ENCODE measurements around the gene EAPP. TPM values are rescaled to one million over a fixed set of nuclear protein-coding genes. Genes with fewer than 3 reads are reported as not detected.
"Not testable (repeated sequence)": the region's sequence is repeated elsewhere in the genome, so short reads cannot be mapped to it uniquely, and the experiment has no call there.

Gene EAPP
- total RNA-seq = 10 to 100 TPM; 74.9 to 77.5 TPM
- 100 to 1,000 TPM; 101 to 115 (median 107) TPM for polyA plus RNA-seq
- 48.9 to 73.3 (median 61.5) reads per million in 6 experiments for total RNA-seq

- peaks cover 0 to 23% (median 0%) of the 10 kb centered on the region in 3 donors for H3K36me3 Mint-ChIP-seq
- H3K27me3 Mint-ChIP-seq = no peaks in the 10 kb centered on the region
- peak within 1 kb of the TSS; percentile 93 to 100 (median 98) for H3K4me3 Mint-ChIP-seq
- peak; percentile 97 for ATAC-seq
- H3K4me1 Mint-ChIP-seq = peaks cover 5 to 36% (median 24%) of the 10 kb centered on the region in 4 donors
- peak within 1 kb of the TSS; percentile 95 to 100 (median 99) for H3K27ac Mint-ChIP-seq
- H3K9me3 Mint-ChIP-seq = no peaks in the 10 kb centered on the region
- POLR2A ChIA-PET = interaction anchor here (0.6 to 1.1 kb wide), 2 partner anchors 11 to 1287 kb away, joined by 3 read pairs; no protein-coding TSS in a partner anchor
- peak; percentile 90 to 98 (median 93) for DNase-seq
These were observed at the start of gene EAPP for GRCh38 chr14:34539407-34540180. Gene EAPP (minus strand): TSS chr14:34539701. CDS start chr14:34539628, 73 bp downstream.

- Mint-ChIP-seq H3K36me3 (peaks cover 0 to 89% (median 21%) of the 10 kb centered on the region in 3 donors), H3K27me3 (no peaks in the 10 kb centered on the region), H3K27ac (peak overlapping the region in 3 of 10 donors; percentile 11 to 66 (median 29)), H3K4me1 (peaks cover 0 to 6% (median under 1%) of the 10 kb centered on the region in 4 donors), H3K9me3 (no peaks in the 10 kb centered on the region), H3K4me3 (no peak overlapping the region)
- ATAC-seq (no peak), DNase-seq (no peak)
- POLR2A ChIA-PET = no interaction called here
These were observed 44.0 kb upstream of the EAPP start for GRCh38 chr14:34583525-34583924.

GRCh38 chr14:34582117-34582680 is 42.7 kb upstream of the EAPP start:
- no peak for ATAC-seq
- no peak for DNase-seq
- no peak overlapping the region for H3K4me3 Mint-ChIP-seq
- H3K36me3 Mint-ChIP-seq = peaks cover 0 to 93% (median 18%) of the 10 kb centered on the region in 3 donors
- no peaks in the 10 kb centered on the region for H3K9me3 Mint-ChIP-seq
- H3K27ac Mint-ChIP-seq = peak overlapping the region in 1 of 10 donors; percentile 40
- no peaks in the 10 kb centered on the region for H3K27me3 Mint-ChIP-seq
- H3K4me1 Mint-ChIP-seq = peaks cover 0 to 4% (median under 1%) of the 10 kb centered on the region in 4 donors
- POLR2A ChIA-PET = no interaction called here

- DNase-seq (no peak), ATAC-seq (no peak)
- H3K4me3 Mint-ChIP-seq = no peak overlapping the region
- H3K4me1 Mint-ChIP-seq = peaks cover 0 to 4% (median under 1%) of the 10 kb centered on the region in 4 donors
- peak overlapping the region in 2 of 10 donors; percentile 59 to 80 for H3K27ac Mint-ChIP-seq
- no peaks in the 10 kb centered on the region for H3K27me3 Mint-ChIP-seq
- POLR2A ChIA-PET = no interaction called here
- H3K9me3 Mint-ChIP-seq = no peaks in the 10 kb centered on the region
- peaks cover 0 to 87% (median 14%) of the 10 kb centered on the region in 3 donors for H3K36me3 Mint-ChIP-seq
These were observed 40.9 kb upstream of the EAPP start for GRCh38 chr14:34580381-34580780.

DNA sequence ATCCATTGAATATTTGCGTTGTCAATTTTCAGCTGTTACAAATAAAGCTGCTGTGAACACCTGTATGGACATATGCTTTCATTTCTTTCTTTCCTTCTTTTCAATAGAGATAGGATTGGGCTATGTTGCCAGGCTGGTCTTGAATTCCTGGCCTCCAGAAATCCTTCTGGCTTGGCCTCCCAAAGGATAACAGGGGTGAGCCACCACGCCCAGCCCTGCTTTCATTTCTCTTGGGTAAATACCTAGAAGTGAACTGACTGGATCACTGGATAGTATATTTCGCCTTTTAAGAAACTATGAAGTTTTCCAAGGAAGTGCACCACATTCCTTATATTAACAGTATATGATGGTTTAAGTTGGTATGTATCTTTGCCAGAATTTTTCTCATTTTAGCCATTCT is 32.3 kb upstream of the EAPP start:
- Mint-ChIP-seq H3K27ac (no peak overlapping the region), H3K9me3 (no peaks in the 10 kb centered on the region), H3K4me1 (no peaks in the 10 kb centered on the region), H3K4me3 (no peak overlapping the region), H3K27me3 (no peaks in the 10 kb centered on the region), H3K36me3 (peaks cover 0 to 81% (median 12%) of the 10 kb centered on the region in 3 donors)
- DNase-seq = no peak
- POLR2A ChIA-PET = no interaction called here
- no peak for ATAC-seq

DNA sequence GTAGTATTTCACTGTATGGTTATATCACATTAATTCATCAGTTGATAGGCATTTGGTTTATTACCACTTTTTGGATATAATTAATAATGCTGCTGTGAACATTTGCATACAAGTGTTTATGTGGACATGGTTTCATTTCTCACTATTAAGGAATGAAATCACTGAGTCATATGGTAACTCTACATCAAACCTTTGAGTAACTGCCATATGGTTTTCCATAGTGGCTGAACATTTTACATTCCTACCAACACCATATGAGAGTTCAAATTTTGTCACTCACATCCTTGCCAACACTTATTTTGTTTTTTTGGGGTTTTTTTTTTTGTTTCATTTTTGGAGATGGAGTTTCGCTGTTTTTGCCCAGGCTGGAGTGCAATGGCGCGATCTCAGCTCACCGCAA is 30.2 kb upstream of the EAPP start:
- no peak for ATAC-seq

GRCh38 chr14:34568803-34569202 is 29.3 kb upstream of the EAPP start:
- Mint-ChIP-seq H3K4me1 (no peaks in the 10 kb centered on the region), H3K9me3 (no peaks in the 10 kb centered on the region), H3K27me3 (no peaks in the 10 kb centered on the region), H3K36me3 (peaks cover 0 to 82% (median 14%) of the 10 kb centered on the region in 3 donors), H3K4me3 (no peak overlapping the region), H3K27ac (peak overlapping the region in 2 of 10 donors; percentile 31 to 48)
- POLR2A ChIA-PET = no interaction called here
- ATAC-seq = no peak
- no peak for DNase-seq

More for the DNA sequence above, 30.2 kb upstream of the EAPP start:
- no peaks in the 10 kb centered on the region for H3K9me3 Mint-ChIP-seq
- peaks cover 0 to 81% (median 14%) of the 10 kb centered on the region in 3 donors for H3K36me3 Mint-ChIP-seq
- no peaks in the 10 kb centered on the region for H3K27me3 Mint-ChIP-seq
- H3K27ac Mint-ChIP-seq = no peak overlapping the region
- POLR2A ChIA-PET = interaction anchor here (0.6 to 0.7 kb wide), 4 partner anchors 89 to 648 kb away, joined by 3 to 4 read pairs (median 4); partner anchors contain the start of gene FAM177A1
- no peaks in the 10 kb centered on the region for H3K4me1 Mint-ChIP-seq
- H3K4me3 Mint-ChIP-seq = no peak overlapping the region
- no peak for DNase-seq

DNA sequence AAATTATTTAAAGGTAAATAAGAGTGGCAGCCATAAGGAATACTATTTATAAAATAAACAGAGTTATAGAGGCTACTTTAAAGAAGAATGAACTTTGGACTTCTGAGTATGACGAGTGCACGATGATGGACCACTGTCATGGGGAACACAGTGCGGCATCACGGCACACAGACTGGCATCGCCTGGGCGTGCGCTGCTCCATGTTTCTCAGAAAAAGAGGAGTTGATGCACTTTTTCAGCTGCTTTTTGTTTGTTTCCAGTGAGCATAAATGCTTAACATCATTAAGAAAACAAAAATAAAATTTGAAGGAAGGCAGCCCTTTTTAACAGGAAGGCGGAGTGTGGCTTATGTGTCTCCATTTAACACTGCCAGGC is 23.3 kb upstream of the EAPP start:
- Mint-ChIP-seq H3K4me1 (no peaks in the 10 kb centered on the region), H3K4me3 (no peak overlapping the region), H3K27ac (no peak overlapping the region), H3K36me3 (peaks cover 0 to 42% (median 15%) of the 10 kb centered on the region in 3 donors), H3K27me3 (no peaks in the 10 kb centered on the region), H3K9me3 (no peaks in the 10 kb centered on the region)
- POLR2A ChIA-PET = interaction anchor here (1.2 kb wide), 1 partner anchor 8 kb away, joined by 3 read pairs; no protein-coding TSS in a partner anchor
- ATAC-seq (no peak), DNase-seq (no peak)

DNA sequence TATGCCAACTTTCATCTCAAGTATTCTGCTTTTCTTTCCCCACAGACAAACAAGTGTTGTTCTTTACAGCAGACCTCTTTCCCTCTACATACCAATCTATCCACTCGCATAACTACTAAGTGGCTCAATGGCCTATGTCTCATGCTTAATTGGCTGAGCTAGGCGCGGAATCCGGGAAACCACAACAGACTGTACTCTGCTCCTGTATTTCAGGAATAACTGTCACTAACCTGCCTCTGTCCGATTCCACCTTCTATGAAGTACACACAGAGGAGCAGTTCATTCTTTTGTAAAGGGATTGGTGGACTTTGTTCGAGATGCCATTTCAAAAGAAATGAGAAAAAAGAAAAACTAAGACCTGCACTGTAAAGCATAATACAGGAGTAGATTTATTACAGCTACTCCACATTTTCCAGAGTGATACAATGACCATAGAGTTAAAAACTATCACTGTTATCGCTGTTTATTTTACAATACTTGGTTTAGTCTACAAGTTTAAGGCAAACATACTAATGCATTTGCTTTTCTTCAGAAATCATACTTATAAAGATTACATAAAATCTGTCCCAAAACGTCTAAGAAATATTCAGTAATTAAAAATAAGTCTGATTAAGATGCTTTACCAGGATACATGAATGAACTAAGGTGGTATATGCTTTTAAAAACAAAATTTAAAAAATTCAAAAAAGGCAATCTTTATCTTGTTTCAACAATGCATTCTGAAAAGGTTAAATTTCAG is 22.7 kb upstream of the EAPP start:
- not testable (repeated sequence) for H3K4me1 Mint-ChIP-seq

GRCh38 chr14:34556498-34556829 is 17.0 kb upstream of the EAPP start:
- peak; percentile 61 to 66 for ATAC-seq
- H3K4me3 Mint-ChIP-seq, H3K27ac Mint-ChIP-seq, POLR2A ChIA-PET, H3K27me3 Mint-ChIP-seq, DNase-seq: not testable (repeated sequence)
- H3K36me3 Mint-ChIP-seq = peaks cover 0 to 13% (median 0%) of the 10 kb centered on the region in 3 donors
- peaks cover 6 to 16% (median 12%) of the 10 kb centered on the region in 4 donors for H3K4me1 Mint-ChIP-seq
- H3K9me3 Mint-ChIP-seq = peaks cover 0 to 30% (median 10%) of the 10 kb centered on the region in 9 donors

More for the DNA sequence above, 22.7 kb upstream of the EAPP start:
- H3K4me3 Mint-ChIP-seq, ATAC-seq, DNase-seq, H3K9me3 Mint-ChIP-seq, H3K27ac Mint-ChIP-seq, H3K27me3 Mint-ChIP-seq, POLR2A ChIA-PET: not testable (repeated sequence)
- peaks cover 0 to 37% (median 11%) of the 10 kb centered on the region in 3 donors for H3K36me3 Mint-ChIP-seq

- H3K4me3 Mint-ChIP-seq, POLR2A ChIA-PET, H3K27ac Mint-ChIP-seq, H3K27me3 Mint-ChIP-seq, DNase-seq: not testable (repeated sequence)
- Mint-ChIP-seq H3K36me3 (peaks cover 0 to 16% (median 0%) of the 10 kb centered on the region in 3 donors), H3K4me1 (peaks cover 6 to 17% (median 13%) of the 10 kb centered on the region in 4 donors), H3K9me3 (peaks cover 0 to 36% (median 10%) of the 10 kb centered on the region in 9 donors)
- ATAC-seq = peak; percentile 75 to 78
These were observed 16.3 kb upstream of the EAPP start for GRCh38 chr14:34555583-34556497.

All from naive thymus-derived CD8-positive, alpha-beta T cell (primary cell).